ENCODE measurements around the gene CISD3.
"Not testable (repeated sequence)": the region's sequence is repeated elsewhere in the genome, so short reads cannot be mapped to it uniquely, and the experiment has no call there.

CISD3 gene

GRCh38 chr17:38707678-38708351 lies 22.3 kb upstream of the CISD3 start:
- in situ Hi-C loops (cut with HindIII; ENCODE audit: low sequenced_read_pairs), result no loop called here

- in situ Hi-C loops (cut with HindIII; ENCODE audit: low sequenced_read_pairs), result no loop called here
These were observed 20.9 kb upstream of the CISD3 start for GRCh38 chr17:38709104-38709820.

GRCh38 chr17:38709864-38710603 lies 20.1 kb upstream of the CISD3 start:
- in situ Hi-C loops (cut with HindIII; ENCODE audit: low sequenced_read_pairs), result no loop called here

GRCh38 chr17:38710604-38710962 lies 19.6 kb upstream of the CISD3 start:
- in situ Hi-C loops (cut with HindIII; ENCODE audit: low sequenced_read_pairs), result no loop called here

- in situ Hi-C loops (cut with HindIII; ENCODE audit: low sequenced_read_pairs), result no loop called here
These were observed 19.2 kb upstream of the CISD3 start for GRCh38 chr17:38710985-38711384.

- in situ Hi-C loops (cut with HindIII; ENCODE audit: low sequenced_read_pairs), result no loop called here
These were observed 18.2 kb upstream of the CISD3 start for GRCh38 chr17:38711792-38712571.

GRCh38 chr17:38712593-38712992 lies 17.5 kb upstream of the CISD3 start:
- in situ Hi-C loops (cut with HindIII; ENCODE audit: low sequenced_read_pairs), result no loop called here

GRCh38 chr17:38713456-38714075 lies 16.6 kb upstream of the CISD3 start:
- in situ Hi-C loops (cut with HindIII; ENCODE audit: low sequenced_read_pairs), result no loop called here

- in situ Hi-C loops (cut with HindIII; ENCODE audit: low sequenced_read_pairs), result no loop called here
These were observed 14.8 kb upstream of the CISD3 start for GRCh38 chr17:38715216-38715943.

- in situ Hi-C loops (cut with HindIII; ENCODE audit: low sequenced_read_pairs), result no loop called here
These were observed 13.7 kb upstream of the CISD3 start for GRCh38 chr17:38716368-38717005.

GRCh38 chr17:38717139-38717745 lies 12.9 kb upstream of the CISD3 start:
- in situ Hi-C loops (cut with HindIII; ENCODE audit: low sequenced_read_pairs), result no loop called here

GRCh38 chr17:38719289-38719942 lies 10.7 kb upstream of the CISD3 start:
- in situ Hi-C loops (cut with HindIII; ENCODE audit: low sequenced_read_pairs), result no loop called here

GRCh38 chr17:38719943-38720641 lies 10.0 kb upstream of the CISD3 start:
- in situ Hi-C loops (cut with HindIII; ENCODE audit: low sequenced_read_pairs), result no loop called here

- in situ Hi-C loops (cut with HindIII; ENCODE audit: low sequenced_read_pairs), result no loop called here
These were observed 9.2 kb upstream of the CISD3 start for GRCh38 chr17:38720941-38721340.

GRCh38 chr17:38721802-38722201 lies 8.3 kb upstream of the CISD3 start:
- in situ Hi-C loops (cut with HindIII; ENCODE audit: low sequenced_read_pairs), result no loop called here

GRCh38 chr17:38724337-38724988 lies 5.7 kb upstream of the CISD3 start:
- in situ Hi-C loops (cut with HindIII; ENCODE audit: low sequenced_read_pairs), result no loop called here

GRCh38 chr17:38725066-38725465 lies 5.1 kb upstream of the CISD3 start:
- in situ Hi-C loops (cut with HindIII; ENCODE audit: low sequenced_read_pairs), result no loop called here

- in situ Hi-C loops (cut with HindIII; ENCODE audit: low sequenced_read_pairs), result not testable (repeated sequence)
These were observed 4.0 kb upstream of the CISD3 start for GRCh38 chr17:38726145-38726544.

All from DLD1 (cell line).